Stimulated activated CD4-positive, alpha-beta T cell treated with anti-CD3 and anti-CD28 coated beads, TNF-alpha, amount 100 ng/mL, for 1 hour (primary cell): ENCODE results near the gene BRCA1.
"Not testable (repeated sequence)": the region's sequence is repeated elsewhere in the genome, so short reads cannot be mapped to it uniquely, and the experiment has no call there.

Experiments used
- DNase-seq, 3 donors: peaks; one replicate each; pipeline ENCODE4 v3.0.0-alpha.2; 2020; ENCODE audit warnings: low read depth in 3 of 3, low spot score in 1 of 3

BRCA1 gene

DNA sequence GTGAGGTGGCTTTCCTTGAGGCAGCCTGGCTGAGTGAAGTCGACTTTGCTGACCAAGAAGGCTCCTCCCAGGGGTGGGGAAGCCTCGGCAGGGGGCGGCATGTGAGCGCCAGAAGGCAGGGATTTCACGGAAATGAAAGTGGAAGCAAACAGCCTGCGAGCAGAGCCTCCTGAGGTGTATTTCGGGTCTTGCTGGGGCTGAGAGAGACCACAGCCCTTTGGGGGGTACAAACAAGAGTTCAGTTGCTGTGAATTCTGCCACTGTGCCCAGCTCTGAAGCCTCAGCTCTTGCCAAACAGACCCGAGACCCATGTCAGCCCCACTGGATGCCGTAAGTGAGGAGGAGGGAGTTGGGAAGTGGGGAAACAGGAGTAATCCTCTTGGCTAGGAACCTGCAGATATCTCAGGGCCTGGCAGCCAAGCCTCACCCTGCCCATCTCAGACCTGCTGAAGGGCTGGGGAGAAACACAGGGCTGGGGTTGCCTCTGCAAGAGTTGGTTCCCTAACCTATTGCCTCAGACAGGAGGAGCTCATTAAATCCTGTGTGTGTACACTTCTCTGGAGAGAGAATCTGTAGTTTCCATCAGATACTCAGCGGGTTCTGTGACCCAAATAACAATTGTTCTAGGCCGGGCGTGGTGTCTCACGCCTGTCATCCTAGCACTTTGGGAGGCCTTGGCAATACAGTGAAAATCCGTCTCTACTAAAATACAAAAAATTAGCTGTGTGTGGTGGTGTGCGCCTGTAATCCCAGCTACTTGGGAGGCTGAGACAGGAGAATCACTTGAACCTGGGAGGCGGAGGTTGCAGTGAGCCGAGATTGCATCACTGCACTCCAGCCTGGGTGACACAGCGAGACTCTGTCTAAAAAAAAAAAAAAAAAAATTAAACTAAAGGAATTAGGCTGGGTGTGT, 118.3 kb downstream of the BRCA1 start, which contains the start of gene IFI35:
Gene IFI35 (plus strand): TSS at position 146 of the 913 bp plus-strand sequence. CDS start 164 bp downstream, at position 310.
- peak; percentile 60 to 70 (median 70) for DNase-seq

DNA sequence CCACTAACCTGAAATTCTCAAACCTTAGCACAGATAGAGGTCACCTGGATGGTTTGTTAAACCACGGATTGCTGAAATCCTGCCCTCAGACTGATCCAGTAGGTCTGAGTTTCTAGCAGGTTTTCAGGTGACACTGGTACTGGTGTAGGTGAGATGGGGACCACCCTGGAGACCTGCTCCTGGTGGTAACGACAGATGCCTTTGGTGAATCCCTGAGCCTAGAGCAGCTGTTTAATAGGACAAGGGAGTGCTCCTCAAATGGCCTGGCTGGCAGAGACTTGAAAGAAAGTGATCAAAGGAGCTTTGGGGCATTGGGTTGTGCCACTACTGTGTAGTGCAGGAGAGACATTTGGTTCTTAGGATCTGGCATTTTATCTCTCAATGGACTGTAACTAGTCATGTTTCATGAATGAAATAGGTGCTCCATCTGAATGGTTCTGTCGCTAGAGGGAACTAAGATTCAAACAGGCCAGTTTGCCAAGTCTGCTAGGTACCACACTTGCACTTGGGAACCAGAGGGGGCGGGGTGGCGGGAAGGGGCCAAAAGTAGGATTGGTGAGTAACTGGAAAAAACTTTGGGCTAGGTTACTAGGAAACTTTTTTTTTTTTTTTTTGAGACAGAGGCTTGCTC, 121.5 kb downstream of the BRCA1 start:
- DNase-seq, result no peak

DNA sequence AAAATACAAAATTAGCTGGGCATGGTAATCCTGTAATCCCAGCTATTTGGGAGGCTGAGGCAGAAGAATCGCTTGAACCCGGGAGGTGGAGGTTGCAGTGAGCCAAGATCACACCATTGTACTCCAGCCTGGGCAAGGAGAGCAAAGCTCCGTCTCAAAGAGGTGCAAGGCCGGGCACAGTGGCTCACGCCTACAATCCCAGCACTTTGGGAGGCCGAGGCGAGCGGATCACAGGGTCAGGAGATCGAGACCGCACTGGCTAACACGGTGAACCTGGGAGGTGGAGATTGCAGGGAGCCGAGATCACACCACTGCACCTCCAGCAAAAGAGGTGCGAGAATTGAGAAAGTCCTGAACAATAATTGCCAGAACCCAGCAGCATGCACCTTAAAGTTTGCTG, 124.3 kb downstream of the BRCA1 start:
- DNase-seq, result not testable (repeated sequence)

DNA sequence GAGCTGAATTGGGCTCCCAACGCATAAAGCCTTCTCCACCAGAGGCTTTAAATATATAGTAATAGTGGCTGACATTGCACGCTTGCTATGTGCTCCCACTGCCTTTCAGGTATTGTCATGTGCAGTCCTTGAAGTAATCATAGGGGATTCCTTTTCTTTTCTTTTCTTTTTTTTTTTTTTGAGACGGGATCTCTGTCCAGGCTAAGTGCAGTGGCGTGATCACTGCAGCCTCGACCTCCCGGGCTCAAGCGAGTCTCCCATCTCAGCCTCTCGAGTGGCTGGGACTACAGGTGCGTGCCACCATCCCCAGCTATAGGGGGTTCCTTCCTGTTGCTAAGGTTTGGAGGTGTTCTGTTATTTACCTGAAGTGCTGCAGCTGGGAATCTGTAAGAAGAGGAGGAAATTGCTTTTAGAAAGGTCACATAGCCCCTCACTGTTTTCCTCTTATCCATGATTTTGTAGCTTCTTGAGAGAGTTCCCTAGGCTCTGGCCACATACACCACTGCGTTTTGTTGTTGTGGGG, 126.1 kb downstream of the BRCA1 start:
- DNase-seq, result no peak

DNA sequence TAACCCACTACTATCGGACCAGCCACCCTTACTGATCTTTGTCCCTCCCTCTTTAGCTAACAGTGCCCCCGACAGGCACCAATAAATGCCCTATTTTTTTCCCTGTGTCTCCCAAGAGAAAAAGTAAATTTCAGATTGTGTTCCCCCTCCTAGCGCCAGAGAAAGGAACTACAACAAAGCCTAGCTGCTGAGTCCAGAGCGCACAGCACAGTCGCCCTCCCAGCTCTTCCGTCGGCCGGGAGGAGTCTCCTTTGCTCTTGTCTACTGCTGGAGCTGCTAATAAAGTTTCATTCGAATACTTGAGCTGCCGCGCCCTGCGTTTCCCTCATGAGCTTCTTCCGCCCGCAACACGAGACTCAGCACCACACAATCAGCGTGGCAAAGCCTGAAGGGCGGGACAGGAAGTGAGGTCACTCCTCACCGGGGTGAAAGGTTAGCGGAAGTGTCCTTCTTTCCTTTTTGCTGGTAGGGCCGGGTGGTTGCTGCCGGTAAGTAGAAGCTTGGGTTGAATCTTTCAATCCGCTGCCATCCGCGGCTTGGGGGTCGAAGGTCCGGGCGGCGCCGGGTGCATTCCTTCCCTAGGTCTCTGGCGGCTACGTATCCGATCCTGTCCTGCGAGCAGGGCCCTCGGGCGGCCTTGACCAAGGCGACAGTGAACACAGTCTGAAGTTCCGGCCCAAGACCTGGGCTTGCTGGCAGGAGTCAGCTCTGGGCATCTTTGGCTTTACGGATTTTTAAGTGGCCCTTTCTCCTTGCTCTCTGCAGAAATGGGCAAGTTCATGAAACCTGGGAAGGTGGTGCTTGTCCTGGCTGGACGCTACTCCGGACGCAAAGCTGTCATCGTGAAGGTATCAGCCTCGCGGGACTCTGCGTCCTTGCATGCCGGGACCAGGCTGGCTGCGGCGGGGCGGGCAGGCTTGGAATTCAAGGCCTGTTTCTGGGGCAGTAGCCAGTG, 126.9 kb downstream of the BRCA1 start, which contains the start of gene RPL27:
Gene RPL27 (plus strand): TSS at position 436 of the 955 bp plus-strand sequence. CDS start 332 bp downstream, at position 768.
- DNase-seq, result peak; percentile 91 to 93 (median 92)

DNA sequence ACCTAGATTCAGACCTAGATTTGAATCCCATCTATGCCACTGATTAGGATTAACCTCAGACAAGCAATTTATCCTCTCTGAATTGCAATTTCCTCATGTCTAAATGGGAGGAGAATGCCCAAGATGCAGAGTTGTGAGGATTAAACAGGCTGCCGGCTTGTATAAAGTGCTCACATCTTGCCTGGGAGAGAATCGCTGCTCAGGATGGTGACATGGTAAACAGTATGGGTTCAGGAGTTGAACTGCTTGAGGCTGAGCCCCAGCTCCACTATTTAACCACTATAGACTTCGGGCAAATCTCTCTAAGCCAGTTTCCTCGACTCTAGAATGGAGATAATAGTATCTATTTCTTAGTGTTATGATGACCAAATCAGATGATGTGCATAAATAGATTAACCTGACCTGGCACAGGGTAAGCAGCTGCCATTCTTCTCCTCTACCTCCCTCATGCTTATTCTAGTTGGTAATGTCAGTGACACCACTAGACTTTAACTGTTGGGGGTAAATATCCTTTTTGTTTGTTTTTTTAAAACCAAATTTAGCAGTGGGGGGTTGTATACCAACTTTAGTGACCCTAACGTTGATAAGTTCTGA, 127.7 kb downstream of the BRCA1 start:
- no peak for DNase-seq
